A549 (cell line): ENCODE results near the gene FLACC1. TPM values are rescaled to one million over a fixed set of nuclear protein-coding genes. Genes with fewer than 3 reads are reported as not detected.
A peak's percentile ranks its signal among the peaks of the same experiment; 100 is the strongest.

Experiments
- ATAC-seq, 2 experiments: fragments of 200-7000 bp in 1 of 2; fragments of >200 bp in 1 of 2; cut with Nextera tagmentation in 1 of 2; cut with Tn5 transposase in 1 of 2; 3 replicates each; pipeline versions ENCODE4 v1.8.0 to v1.9.1; 2018 to 2020; ENCODE audit warnings: mild to moderate bottlenecking in 1 of 2, moderate library complexity in 1 of 2
- CTCF ChIA-PET: fragments of 300-600 bp; sonication (Branson Sonifier 250); formaldehyde crosslinking; extraction: SDS; loops from one replicate; lab custom pipeline; 2021; ENCODE audit warnings: antibody characterized with exemption, inconsistent platforms; lab: Yijun Ruan, JAX
- POLR2A ChIA-PET: fragments of 350-600 bp; formaldehyde crosslinking; extraction: SDS; loops from one replicate; lab custom pipeline; 2021; ENCODE audit warnings: antibody characterized with exemption, inconsistent platforms; lab: Yijun Ruan, JAX
- DNase-seq, 2 experiments: peaks; one replicate each; pipeline versions ENCODE4 v3.0.0 to v3.0.0-alpha.2; 2011 to 2016; ENCODE audit warnings: low read depth in 1 of 2, low spot score in 1 of 2
- FAIRE-seq: peaks from 2 replicates; lab custom pipeline; 2011; peaks lifted over from hg19 to GRCh38; lab: Jason Lieb, UNC
- H3K27ac ChIP-seq, 2 experiments: fragments of >200 bp; sonication (Bioruptor Twin); formaldehyde crosslinking; 3 replicates each; pipeline ENCODE4 v1.5.1; 2016 to 2017
- H3K4me1 ChIP-seq: fragments of >200 bp; sonication (Bioruptor Twin); formaldehyde crosslinking; 3 replicates; pipeline ENCODE4 v1.6.1; 2016
- H3K4me2 ChIP-seq: fragments of >200 bp; sonication (Bioruptor Twin); formaldehyde crosslinking; 3 replicates; pipeline ENCODE4 v1.6.1; 2016
- H3K4me3 ChIP-seq: fragments of >200 bp; sonication (Bioruptor Twin); formaldehyde crosslinking; 3 replicates; pipeline ENCODE4 v1.5.1; 2016
- H3K9me3 ChIP-seq: fragments of >200 bp; sonication (Bioruptor Twin); formaldehyde crosslinking; 3 replicates; pipeline ENCODE4 v1.6.1; 2016
- CHD2 ChIP-seq: fragments of 150-350 bp; IDR thresholded peaks from 2 replicates; pipeline ENCODE4 v1.6.1; 2014; ENCODE audit warnings: low read length; ENCODE audit not compliant: partially characterized antibody
- CHD4 ChIP-seq: fragments of 200-600 bp; sonication (generic); IDR thresholded peaks from 2 replicates; pipeline ENCODE4 v1.6.1; 2016; ENCODE audit warnings: antibody characterized with exemption, mild to moderate bottlenecking, borderline replicate concordance
- CTCF ChIP-seq: fragments of >200 bp; sonication (Bioruptor Twin); formaldehyde crosslinking; IDR thresholded peaks from 3 replicates; pipeline ENCODE4 v1.5.1; 2016
- EHF ChIP-seq: fragments of 250-450 bp; sonication (Bioruptor Pico); IDR thresholded peaks from 2 replicates; pipeline ENCODE4 v1.5.0; 2020; ENCODE audit warnings: mild to moderate bottlenecking
- EHMT2 ChIP-seq: fragments of 200-600 bp; sonication (generic); IDR thresholded peaks from 2 replicates; pipeline ENCODE4 v1.6.1; 2016; ENCODE audit warnings: antibody characterized with exemption, low read depth, mild to moderate bottlenecking, moderate library complexity
- ELK1 ChIP-seq: fragments of 150-350 bp; IDR thresholded peaks from 2 replicates; pipeline ENCODE4 v1.6.1; 2014; ENCODE audit warnings: low read depth, mild to moderate bottlenecking, low read length
- ESRRA ChIP-seq: fragments of 150-350 bp; IDR thresholded peaks from 2 replicates; pipeline ENCODE4 v1.6.1; 2014; ENCODE audit warnings: mild to moderate bottlenecking, low read length, borderline replicate concordance
- FOSB ChIP-seq: fragments of 250-450 bp; sonication (Bioruptor Pico); IDR thresholded peaks from 2 replicates; pipeline ENCODE4 v1.5.0; 2020; ENCODE audit warnings: mild to moderate bottlenecking, moderate library complexity
- GATA3 ChIP-seq: IDR thresholded peaks from 2 replicates; pipeline ENCODE4 v1.6.1; 2012; ENCODE audit warnings: borderline replicate concordance
- HOXA7 ChIP-seq: fragments of 250-450 bp; sonication (Bioruptor Pico); IDR thresholded peaks from 2 replicates; pipeline ENCODE4 v1.5.0; 2020; ENCODE audit warnings: mild to moderate bottlenecking, moderate library complexity
- HOXB13 ChIP-seq: fragments of 250-450 bp; sonication (Bioruptor Pico); IDR thresholded peaks from 2 replicates; pipeline ENCODE4 v1.5.0; 2020; ENCODE audit warnings: low read depth, mild to moderate bottlenecking, moderate library complexity
- JUNB ChIP-seq: fragments of >200 bp; sonication (Bioruptor Twin); formaldehyde crosslinking; IDR thresholded peaks from 2 replicates; pipeline ENCODE4 v1.6.1; 2016
- MAX ChIP-seq: IDR thresholded peaks from 2 replicates; pipeline ENCODE4 v1.6.1; 2012
- MAZ ChIP-seq: fragments of 150-350 bp; IDR thresholded peaks from 2 replicates; pipeline ENCODE4 v1.6.1; 2014; ENCODE audit warnings: antibody characterized with exemption, low read depth, low read length, borderline replicate concordance
- MYC ChIP-seq: IDR thresholded peaks from 2 replicates; pipeline ENCODE4 v1.6.1; 2012; ENCODE audit warnings: mild to moderate bottlenecking, inconsistent platforms, low read length, improper control_type of control experiment, borderline replicate concordance
- NPAS2 ChIP-seq: fragments of 250-450 bp; sonication (Bioruptor Pico); IDR thresholded peaks from 2 replicates; pipeline ENCODE4 v1.8.0; 2022; ENCODE audit warnings: mild to moderate bottlenecking, moderate library complexity, borderline replicate concordance
- RAD21 ChIP-seq, 2 experiments: fragments of >200 bp in 1 of 2; sonication (Bioruptor Twin) in 1 of 2; formaldehyde crosslinking in 1 of 2; IDR thresholded peaks in 1 of 2; conservative IDR thresholded peaks in 1 of 2; 2 replicates in 1 of 2; 3 replicates in 1 of 2; pipeline ENCODE4 v1.6.1; 2012 to 2018; ENCODE audit warnings: inconsistent platforms in 1 of 2
- RFX5 ChIP-seq: fragments of 450-650 bp; IDR thresholded peaks from 2 replicates; pipeline ENCODE4 v1.7.1; 2014; ENCODE audit warnings: antibody characterized with exemption, mild to moderate bottlenecking, moderate library complexity
- RNF2 ChIP-seq: fragments of 200-600 bp; sonication (generic); IDR thresholded peaks from 2 replicates; pipeline ENCODE4 v1.6.1; 2016; ENCODE audit warnings: low read depth, mild to moderate bottlenecking, antibody characterized with exemption, moderate library complexity, borderline replicate concordance
- SMC3 ChIP-seq: fragments of >200 bp; sonication (Bioruptor Twin); formaldehyde crosslinking; IDR thresholded peaks from 3 replicates; pipeline ENCODE4 v1.6.1; 2018; ENCODE audit warnings: inconsistent platforms
- SREBF2 ChIP-seq: fragments of 450-650 bp; IDR thresholded peaks from 2 replicates; pipeline ENCODE4 v1.6.1; 2014; ENCODE audit warnings: mild to moderate bottlenecking, moderate library complexity
- TP53 ChIP-seq: fragments of 250-450 bp; sonication (Bioruptor Pico); IDR thresholded peaks from 2 replicates; pipeline ENCODE4 v1.5.0; 2021; ENCODE audit warnings: mild to moderate bottlenecking, moderate library complexity
- ZC3H11A ChIP-seq: fragments of 450-650 bp; IDR thresholded peaks from 2 replicates; pipeline ENCODE4 v1.6.1; 2014; ENCODE audit warnings: antibody characterized with exemption, mild to moderate bottlenecking
- ZFP36 ChIP-seq: fragments of 450-650 bp; IDR thresholded peaks from 2 replicates; pipeline ENCODE4 v1.6.1; 2014; ENCODE audit warnings: borderline replicate concordance; ENCODE audit not compliant: partially characterized antibody
- ZNF302 ChIP-seq: fragments of 250-450 bp; sonication (Bioruptor Pico); IDR thresholded peaks from 2 replicates; pipeline ENCODE4 v1.9.0; 2021; ENCODE audit warnings: inconsistent platforms, mild to moderate bottlenecking, moderate library complexity
- WGBS: methylation state at CpG from one replicate; pipeline ENCODE4 v1.1.6; 2017; ENCODE audit errors: missing lambda C conversion rate; 5-methylcytosine and 5-hydroxymethylcytosine counted together
- polyA plus RNA-seq, 4 experiments: library from polyadenylated mRNA; depleted of rRNA in 3 of 4; stranded (reverse); fragments of >200 nt; fragmentation: RNase III in 1 of 4; extraction: RNeasy Plus Mini Kit Qiagen cat#74134 plus additional on column Dnase treatment in 1 of 4; gene quantifications; 2 replicates in 3 of 4; 3 replicates in 1 of 4; pipeline ENCODE4 v1.2.3, GENCODE V29; 2011 to 2017
- TF ChIP-seq, protein P1 (sequence below): IDR thresholded peaks from 2 replicates; pipeline ENCODE4 v1.6.1; 2012; ENCODE audit warnings: low read depth, borderline replicate concordance

Gene FLACC1
- polyA plus RNA-seq, 2 of the 4 experiments (the other 2 are of a cell fraction): 0.26 to 0.36 TPM

- Histone ChIP-seq H3K4me2 (no peak overlapping the region), H3K4me3 (no peak overlapping the region), H3K4me1 (peaks cover 37% of the 10 kb centered on the region), H3K27ac (peak overlapping the region; percentile 38 to 61; a peak in 5 of 6 replicates), H3K9me3 (no peaks in the 10 kb centered on the region)
- DNase-seq: no peak
- TF ChIP-seq RNF2 (no peak), MAX (no peak), ELK1 (no peak), HOXB13 (no peak), MAZ (no peak), RFX5 (no peak), ZNF302 (no peak), RAD21 (conservative IDR thresholded peaks at IDR 0.05 in 1 of 2, IDR thresholded peaks at IDR 0.05 in 1 of 2) (no peak), CHD4 (no peak)
- ATAC-seq: no peak
- WGBS: 87% methylated on average over 3 of the region's 3 CpGs
- ChIA-PET POLR2A (no interaction called here), CTCF (interaction anchor here (1.8 kb wide), 1 partner anchor 19 kb away, joined by 6 read pairs; no protein-coding TSS in a partner anchor)
- FAIRE-seq: no peak
Measured at GRCh38 chr2:201255408-201256033, 101.6 kb downstream of the FLACC1 start.

GRCh38 chr2:201254081-201254730 is 102.9 kb downstream of the FLACC1 start:
- H3K9me3 ChIP-seq: no peaks in the 10 kb centered on the region
- WGBS: 68% methylated on average over 5 of the region's 5 CpGs
- no peak for TF ChIP-seq TP53
- TF ChIP-seq, protein P1, sequence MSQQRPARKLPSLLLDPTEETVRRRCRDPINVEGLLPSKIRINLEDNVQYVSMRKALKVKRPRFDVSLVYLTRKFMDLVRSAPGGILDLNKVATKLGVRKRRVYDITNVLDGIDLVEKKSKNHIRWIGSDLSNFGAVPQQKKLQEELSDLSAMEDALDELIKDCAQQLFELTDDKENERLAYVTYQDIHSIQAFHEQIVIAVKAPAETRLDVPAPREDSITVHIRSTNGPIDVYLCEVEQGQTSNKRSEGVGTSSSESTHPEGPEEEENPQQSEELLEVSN: no peak
- no peak for TF ChIP-seq CTCF
- no peak for TF ChIP-seq CHD4
- no peak for TF ChIP-seq SREBF2
- no peak for TF ChIP-seq ZC3H11A
- TF ChIP-seq EHF (CRISPR knock-in tag): no peak
- no peak for TF ChIP-seq SMC3
- no peak for TF ChIP-seq ESRRA
- TF ChIP-seq, all 56 proteins: peak for 0
- FAIRE-seq: no peak
- no peak for ATAC-seq
- peak overlapping the region in 1 of 2 experiments; percentile 61; a peak in 2 of 6 replicates for H3K27ac ChIP-seq
- CTCF ChIA-PET: interaction anchor here (1.8 kb wide), 2 partner anchors 18 to 22 kb away, joined by 6 to 8 read pairs; no protein-coding TSS in a partner anchor
- H3K4me1 ChIP-seq: peaks cover 24% of the 10 kb centered on the region
- POLR2A ChIA-PET: no interaction called here
- no peak overlapping the region for H3K4me3 ChIP-seq
- no peak overlapping the region for H3K4me2 ChIP-seq
- DNase-seq: peak in 1 of 2 experiments; percentile 36

DNA sequence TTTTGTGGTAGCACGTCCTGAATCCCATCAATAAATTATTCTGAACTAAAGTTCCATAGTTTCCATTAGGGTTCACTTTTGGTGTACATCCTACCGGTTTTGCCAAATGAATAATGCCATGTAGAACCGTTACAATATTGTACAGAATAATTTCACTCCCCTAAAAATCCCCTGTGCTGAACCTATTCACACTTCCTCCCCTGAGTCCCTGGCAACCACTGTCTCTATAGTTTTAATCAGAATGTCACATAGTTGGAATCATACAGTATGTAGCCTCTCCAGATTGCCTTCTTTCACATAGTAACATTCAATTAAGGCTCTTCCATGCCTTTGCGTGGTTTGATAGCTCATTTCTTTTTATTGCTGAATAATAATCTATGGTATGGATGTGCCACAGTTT is 106.4 kb downstream of the FLACC1 start:
- no peak for ATAC-seq
- Histone ChIP-seq H3K9me3 (no peaks in the 10 kb centered on the region), H3K4me2 (no peak overlapping the region), H3K4me1 (peaks cover 11% of the 10 kb centered on the region; the same call in 2 of the 3 replicates), H3K27ac (no peak overlapping the region), H3K4me3 (no peak overlapping the region)
- FAIRE-seq: no peak
- no peak for DNase-seq
- POLR2A ChIA-PET: no interaction called here
- 91% methylated on average over 4 of the region's 4 CpGs for WGBS
- CTCF ChIA-PET: interaction anchor here (0.9 kb wide), 1 partner anchor 14 kb away, joined by 5 read pairs; no protein-coding TSS in a partner anchor
- TF ChIP-seq EHF (CRISPR knock-in tag) (no peak), CHD4 (no peak), GATA3 (no peak), HOXA7 (no peak), EHMT2 (no peak), ZFP36 (no peak), MYC (no peak), SMC3 (no peak), NPAS2 (no peak), TP53 (no peak), ZNF302 (no peak), FOSB (no peak), RAD21 (conservative IDR thresholded peaks at IDR 0.05 in 1 of 2, IDR thresholded peaks at IDR 0.05 in 1 of 2) (no peak), JUNB (no peak), ESRRA (no peak), CHD2 (no peak)
- TF ChIP-seq, protein P1: no peak
